Ishikawa (cell line): Measurements from ENCODE around the gene CD59.

ENCODE experiments used
- CEBPB ChIP-seq: IDR thresholded peaks from 2 replicates; pipeline ENCODE4 v1.6.1; 2012
- FOXM1 ChIP-seq: IDR thresholded peaks from 2 replicates; pipeline ENCODE4 v1.6.1; 2012; ENCODE audit warnings: low read depth, borderline replicate concordance
- MAX ChIP-seq: IDR thresholded peaks from 2 replicates; pipeline ENCODE4 v1.6.1; 2012
- REST ChIP-seq: IDR thresholded peaks from 2 replicates; pipeline ENCODE4 v1.6.1; 2012; ENCODE audit warnings: low read depth, mild to moderate bottlenecking
- TAF1 ChIP-seq: IDR thresholded peaks from 2 replicates; pipeline ENCODE4 v1.6.1; 2012; ENCODE audit warnings: low read depth, mild to moderate bottlenecking
- TCF12 ChIP-seq: IDR thresholded peaks from 2 replicates; pipeline ENCODE4 v1.6.1; 2012; ENCODE audit warnings: low read depth
- YY1 ChIP-seq: IDR thresholded peaks from 2 replicates; pipeline ENCODE4 v1.6.1; 2012; ENCODE audit warnings: low read depth
- TF ChIP-seq, protein P1 (sequence below): IDR thresholded peaks from 2 replicates; pipeline ENCODE4 v1.6.1; 2012

DNA sequence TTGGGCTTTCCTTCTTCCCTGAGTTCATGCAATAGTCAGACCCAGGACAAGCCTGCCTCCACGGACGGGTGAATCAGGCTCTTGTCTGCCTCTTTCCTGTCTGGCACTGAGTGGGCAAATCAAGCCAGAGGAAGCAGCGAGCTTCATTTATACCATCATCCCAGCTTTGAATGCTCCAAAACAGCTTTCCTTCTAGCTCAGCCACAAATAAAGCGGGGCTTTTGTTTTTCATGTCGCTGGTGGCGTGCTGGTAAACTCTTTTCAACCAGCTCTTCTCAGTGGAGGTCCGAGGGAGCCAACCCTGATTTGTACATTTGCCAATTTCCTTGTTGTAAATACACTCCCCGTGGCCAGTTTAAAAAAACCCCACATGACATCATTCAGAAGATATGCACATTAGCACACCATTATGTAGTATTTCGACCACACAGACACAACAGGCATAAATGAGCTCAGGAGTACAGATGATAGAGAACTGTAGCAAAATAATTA, 44.2 kb downstream of the CD59 start:
- TF ChIP-seq CEBPB = 0 out of 2 replicates have a peak, but pooled peaks have one; percentile 7
- no peak for TF ChIP-seq YY1
- no peak for TF ChIP-seq REST
- no peak for TF ChIP-seq MAX
- TF ChIP-seq TCF12 = 0 out of 2 replicates have a peak, but pooled peaks have one; percentile 48
- TF ChIP-seq FOXM1 = no peak; the same call in 1 of the 2 replicates
- no peak for TF ChIP-seq TAF1
- TF ChIP-seq, protein P1, sequence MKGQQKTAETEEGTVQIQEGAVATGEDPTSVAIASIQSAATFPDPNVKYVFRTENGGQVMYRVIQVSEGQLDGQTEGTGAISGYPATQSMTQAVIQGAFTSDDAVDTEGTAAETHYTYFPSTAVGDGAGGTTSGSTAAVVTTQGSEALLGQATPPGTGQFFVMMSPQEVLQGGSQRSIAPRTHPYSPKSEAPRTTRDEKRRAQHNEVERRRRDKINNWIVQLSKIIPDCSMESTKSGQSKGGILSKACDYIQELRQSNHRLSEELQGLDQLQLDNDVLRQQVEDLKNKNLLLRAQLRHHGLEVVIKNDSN = no peak; the same call in 1 of the 2 replicates
